Activated CD4-positive, alpha-beta T cell treated with anti-CD3 and anti-CD28 coated beads for 24 hours (primary cell): ENCODE measurements around the gene FAM13A.
"Not testable (repeated sequence)": the region's sequence is repeated elsewhere in the genome, so short reads cannot be mapped to it uniquely, and the experiment has no call there.

Source experiments
- DNase-seq, 2 donors: peaks; one replicate each; pipeline ENCODE4 v3.0.0-alpha.2; 2020; ENCODE audit warnings: low read depth in 2 of 2

Gene FAM13A

GRCh38 chr4:89042055-89042454 is 14.9 kb downstream of the FAM13A start:
- DNase-seq, result no peak

GRCh38 chr4:89039730-89040338 is 17.2 kb downstream of the FAM13A start:
- no peak for DNase-seq

- DNase-seq, result no peak
Measured at GRCh38 chr4:89036535-89036934, 20.4 kb downstream of the FAM13A start.

GRCh38 chr4:89031272-89031671 is 25.7 kb downstream of the FAM13A start:
- no peak for DNase-seq

- DNase-seq, result no peak
Measured at GRCh38 chr4:89029591-89029990, 27.4 kb downstream of the FAM13A start.

- no peak for DNase-seq
Measured at GRCh38 chr4:89026542-89026941, 30.4 kb downstream of the FAM13A start.

- DNase-seq, result peak in 1 of 2 donors; percentile 49
Measured at GRCh38 chr4:89024051-89024675, 32.8 kb downstream of the FAM13A start.

- DNase-seq, result no peak
Measured at GRCh38 chr4:89023140-89023539, 33.8 kb downstream of the FAM13A start.

- no peak for DNase-seq
Measured at GRCh38 chr4:89022426-89023128, 34.4 kb downstream of the FAM13A start.

GRCh38 chr4:89021684-89022083 is 35.3 kb downstream of the FAM13A start:
- DNase-seq, result no peak

GRCh38 chr4:89021062-89021461 is 35.9 kb downstream of the FAM13A start:
- DNase-seq, result no peak

- DNase-seq, result not testable (repeated sequence)
Measured at GRCh38 chr4:89014897-89015296, 42.1 kb downstream of the FAM13A start.

- DNase-seq, result no peak
Measured at GRCh38 chr4:89009761-89010369, 47.1 kb downstream of the FAM13A start.

GRCh38 chr4:89009115-89009514 is 47.9 kb downstream of the FAM13A start:
- DNase-seq, result no peak

GRCh38 chr4:89008166-89008565 is 48.8 kb downstream of the FAM13A start:
- DNase-seq, result no peak

- DNase-seq, result no peak
Measured at GRCh38 chr4:89007338-89007939, 49.5 kb downstream of the FAM13A start.

- no peak for DNase-seq
Measured at GRCh38 chr4:89006307-89006706, 50.7 kb downstream of the FAM13A start.

- not testable (repeated sequence) for DNase-seq
Measured at GRCh38 chr4:89005066-89005465, 51.9 kb downstream of the FAM13A start.

- DNase-seq, result no peak
Measured at GRCh38 chr4:89001647-89002445, 55.1 kb downstream of the FAM13A start.

- DNase-seq, result no peak
Measured at GRCh38 chr4:89000844-89001360, 56.1 kb downstream of the FAM13A start.

- no peak for DNase-seq
Measured at GRCh38 chr4:89000382-89000781, 56.6 kb downstream of the FAM13A start.
